SK-N-SH (cell line): ENCODE measurements around the gene KCNH3. TPM values are rescaled to one million over a fixed set of nuclear protein-coding genes. Genes with fewer than 3 reads are reported as not detected.
A peak's percentile ranks its signal among the peaks of the same experiment; 100 is the strongest.

Source experiments
- CTCF ChIA-PET: fragments of 300-600, 350-600 bp; formaldehyde crosslinking; extraction: SDS; loops from one replicate; lab custom pipeline; 2021; lab: Yijun Ruan, JAX
- POLR2A ChIA-PET: fragments of 350-600 bp; sonication (Branson Sonifier 250); formaldehyde crosslinking; extraction: SDS; loops from one replicate; lab custom pipeline; 2020; ENCODE audit warnings: antibody characterized with exemption, inconsistent platforms; lab: Yijun Ruan, JAX
- DNase-seq: peaks from one replicate; pipeline ENCODE4 v3.0.0; 2012
- H2AFZ ChIP-seq: fragments of 200-600 bp; sonication (generic); 2 replicates; pipeline ENCODE4 v1.8.1; 2016; ENCODE audit warnings: antibody characterized with exemption, mild to moderate bottlenecking, low read depth
- H3F3A ChIP-seq: fragments of 200-600 bp; sonication (generic); replicated peaks from 2 replicates; pipeline ENCODE3; 2016; ENCODE audit warnings: antibody characterized with exemption, mild to moderate bottlenecking; ENCODE audit not compliant: insufficient read depth
- H3K27ac ChIP-seq, 2 experiments: fragments of 200-500 bp in 1 of 2; fragments of 200-600 bp in 1 of 2; sonication (Bioruptor generic) in 1 of 2; sonication (generic), shearing (Covaris generic) in 1 of 2; 2 replicates each; pipeline versions ENCODE4 v1.5.1 to v1.6.1; 2014 to 2016; ENCODE audit warnings: low read depth in 2 of 2, inconsistent platforms in 1 of 2, low read length in 1 of 2, mild to moderate bottlenecking in 1 of 2, mixed read lengths in 1 of 2
- H3K27me3 ChIP-seq: fragments of 200-600 bp; sonication (generic), shearing (Covaris generic); 2 replicates; pipeline ENCODE4 v1.6.1; 2016; ENCODE audit warnings: mixed run types; ENCODE audit not compliant: insufficient read depth
- H3K36me3 ChIP-seq, 2 experiments: fragments of 200-500 bp in 1 of 2; fragments of 200-600 bp in 1 of 2; sonication (Bioruptor generic) in 1 of 2; sonication (generic) in 1 of 2; replicated peaks in 1 of 2; 2 replicates each; pipeline versions ENCODE3 to v1.5.1; 2014 to 2016; ENCODE audit warnings: low read length in 1 of 2, mild to moderate bottlenecking in 1 of 2; ENCODE audit not compliant: insufficient read depth in 2 of 2, control insufficient read depth in 1 of 2
- H3K4me1 ChIP-seq, 2 experiments: fragments of 200-500 bp in 1 of 2; fragments of 200-600 bp in 1 of 2; sonication (Bioruptor generic) in 1 of 2; sonication (generic), shearing (Covaris generic) in 1 of 2; 2 replicates each; pipeline versions ENCODE4 v1.5.1 to v1.6.1; 2014 to 2016; ENCODE audit warnings: low read depth in 1 of 2, low read length in 1 of 2, mixed run types in 1 of 2; ENCODE audit not compliant: insufficient read depth in 2 of 2, control insufficient read depth in 1 of 2
- H3K4me2 ChIP-seq: fragments of 200-600 bp; sonication (generic), shearing (Covaris generic); 2 replicates; pipeline ENCODE4 v1.6.1; 2017; ENCODE audit warnings: mixed run types
- H3K4me3 ChIP-seq, 2 experiments: fragments of 200-500 bp in 1 of 2; fragments of 200-600 bp in 1 of 2; sonication (Bioruptor generic) in 1 of 2; sonication (generic), shearing (Covaris generic) in 1 of 2; 2 replicates each; pipeline versions ENCODE4 v1.5.1 to v1.8.1; 2014 to 2016; ENCODE audit warnings: low read depth in 2 of 2, inconsistent platforms in 1 of 2, low read length in 1 of 2, mild to moderate bottlenecking in 1 of 2, mixed read lengths in 1 of 2, moderate library complexity in 1 of 2
- H3K79me2 ChIP-seq: fragments of 200-600 bp; sonication (generic); 2 replicates; pipeline ENCODE4 v1.8.1; 2017; ENCODE audit warnings: mild to moderate bottlenecking; ENCODE audit not compliant: insufficient read depth
- H3K9ac ChIP-seq: fragments of 200-600 bp; sonication (generic); 2 replicates; pipeline ENCODE4 v1.6.1; 2017; ENCODE audit warnings: mixed run types
- H3K9me2 ChIP-seq: fragments of 200-600 bp; sonication (generic); 2 replicates; pipeline ENCODE4 v1.6.1; 2017; ENCODE audit warnings: mixed run types
- H3K9me3 ChIP-seq: fragments of 200-600 bp; sonication (generic); 2 replicates; pipeline ENCODE4 v1.6.1; 2017; ENCODE audit warnings: mixed run types, mild to moderate bottlenecking, moderate library complexity
- H4K20me1 ChIP-seq: fragments of 200-600 bp; sonication (generic); 2 replicates; pipeline ENCODE4 v1.6.1; 2017; ENCODE audit warnings: mild to moderate bottlenecking, mixed run types; ENCODE audit not compliant: insufficient read depth
- ELF1 ChIP-seq: IDR thresholded peaks from 2 replicates; pipeline ENCODE4 v1.4.0; 2012
- GABPA ChIP-seq: IDR thresholded peaks from 2 replicates; pipeline ENCODE4 v1.4.0; 2012; ENCODE audit warnings: low read depth, mild to moderate bottlenecking
- NFIC ChIP-seq: IDR thresholded peaks from 2 replicates; pipeline ENCODE4 v1.4.0; 2012; ENCODE audit warnings: borderline replicate concordance
- RAD21 ChIP-seq: IDR thresholded peaks from 2 replicates; pipeline ENCODE4 v1.6.1; 2012; ENCODE audit warnings: mild to moderate bottlenecking, low read length
- RFX5 ChIP-seq: IDR thresholded peaks from 2 replicates; pipeline ENCODE4 v1.6.1; 2012; ENCODE audit warnings: mild to moderate bottlenecking, improper control_type of control experiment, low read length
- SIN3A ChIP-seq: IDR thresholded peaks from 2 replicates; pipeline ENCODE4 v1.6.1; 2012; ENCODE audit warnings: low read depth, mild to moderate bottlenecking, low read length, moderate library complexity, borderline replicate concordance
- TAF1 ChIP-seq: IDR thresholded peaks from 2 replicates; pipeline ENCODE4 v1.6.1; 2012; ENCODE audit warnings: low read depth, mild to moderate bottlenecking, low read length, moderate library complexity, borderline replicate concordance
- WGBS: methylation state at CpG from one replicate; pipeline ENCODE4 v1.1.6; 2017; ENCODE audit warnings: low lambda C conversion rate; 5-methylcytosine and 5-hydroxymethylcytosine counted together
- polyA plus RNA-seq, 3 experiments: library from polyadenylated mRNA; depleted of rRNA; stranded (reverse); fragments of >200 nt; gene quantifications; 2 replicates each; pipeline ENCODE4 v1.2.3, GENCODE V29; 2012
- TF ChIP-seq, protein P1 (sequence below): IDR thresholded peaks from 2 replicates; pipeline ENCODE4 v1.4.0; 2012; ENCODE audit warnings: low read depth, borderline replicate concordance
- TF ChIP-seq, protein P2 (sequence below): fragments of 200-600 bp; sonication (generic); IDR thresholded peaks from 2 replicates; pipeline ENCODE4 v1.6.1; 2017; ENCODE audit warnings: antibody characterized with exemption, mild to moderate bottlenecking, moderate library complexity
- TF ChIP-seq, protein P3 (sequence below): IDR thresholded peaks from 2 replicates; pipeline ENCODE4 v1.4.0; 2012; ENCODE audit warnings: low read depth

The KCNH3 gene
- polyA plus RNA-seq, 1 of the 3 experiments (the other 2 are of a cell fraction), result 3.7 TPM

DNA sequence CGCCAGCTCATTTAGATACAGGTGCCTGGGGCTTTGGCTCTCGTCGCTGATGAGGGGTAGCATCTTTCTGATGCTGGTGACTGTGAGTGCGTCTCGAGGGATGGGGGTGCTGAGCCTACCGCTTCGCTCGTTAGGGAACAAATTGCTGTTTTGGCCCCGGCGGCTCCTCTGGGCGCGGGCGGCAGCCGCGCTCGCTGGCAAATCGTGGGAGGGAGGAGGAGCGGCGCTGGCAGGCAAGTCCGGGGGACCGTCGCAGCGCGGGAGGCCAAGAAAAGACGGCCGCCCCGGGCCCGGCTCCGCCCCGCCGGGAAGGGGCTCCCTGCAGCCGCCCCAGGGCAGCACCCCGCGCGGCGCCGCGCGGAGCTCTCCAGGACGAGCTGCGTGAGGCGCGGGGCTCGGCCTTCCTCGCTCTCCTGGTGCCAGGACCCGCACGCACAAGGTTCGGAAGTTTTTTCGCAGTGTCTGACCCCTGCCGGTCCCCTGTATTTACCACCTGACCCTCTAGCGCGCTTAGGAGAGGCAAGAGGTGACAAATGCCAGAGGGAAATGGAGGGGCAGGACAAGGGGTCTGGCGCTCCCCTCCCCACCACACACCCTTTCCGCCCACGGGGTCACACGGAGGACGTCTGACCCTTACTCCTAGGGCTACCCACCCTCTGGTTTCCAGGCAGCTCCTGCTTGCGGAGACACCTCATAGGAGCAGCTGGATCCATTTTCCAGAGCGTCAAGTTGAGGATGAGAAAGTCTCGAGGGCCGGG is 899 bp upstream of the KCNH3 start:
- H3K79me2 ChIP-seq, result no peaks in the 10 kb centered on the region
- no peak overlapping the region for H3K9ac ChIP-seq
- H3K9me3 ChIP-seq, result no peaks in the 10 kb centered on the region
- DNase-seq, result peak; percentile 74
- peak overlapping the region; percentile 84 for H3K4me2 ChIP-seq
- H2AFZ ChIP-seq, result 0 out of 2 replicates have a peak overlapping the region, but pooled peaks have one; percentile 35
- peaks cover 0 to 11% of the 10 kb centered on the region in 2 experiments; a peak in 1 of 4 replicates for H3K4me1 ChIP-seq
- WGBS, result 4% methylated on average over 17 of the region's 61 CpGs
- no peaks in the 10 kb centered on the region for H3K27me3 ChIP-seq
- peaks cover 29% of the 10 kb centered on the region for H3F3A ChIP-seq
- H3K4me3 ChIP-seq, result peak overlapping the region; percentile 53 to 55
- H4K20me1 ChIP-seq, result no peaks in the 10 kb centered on the region
- TF ChIP-seq, protein P1, sequence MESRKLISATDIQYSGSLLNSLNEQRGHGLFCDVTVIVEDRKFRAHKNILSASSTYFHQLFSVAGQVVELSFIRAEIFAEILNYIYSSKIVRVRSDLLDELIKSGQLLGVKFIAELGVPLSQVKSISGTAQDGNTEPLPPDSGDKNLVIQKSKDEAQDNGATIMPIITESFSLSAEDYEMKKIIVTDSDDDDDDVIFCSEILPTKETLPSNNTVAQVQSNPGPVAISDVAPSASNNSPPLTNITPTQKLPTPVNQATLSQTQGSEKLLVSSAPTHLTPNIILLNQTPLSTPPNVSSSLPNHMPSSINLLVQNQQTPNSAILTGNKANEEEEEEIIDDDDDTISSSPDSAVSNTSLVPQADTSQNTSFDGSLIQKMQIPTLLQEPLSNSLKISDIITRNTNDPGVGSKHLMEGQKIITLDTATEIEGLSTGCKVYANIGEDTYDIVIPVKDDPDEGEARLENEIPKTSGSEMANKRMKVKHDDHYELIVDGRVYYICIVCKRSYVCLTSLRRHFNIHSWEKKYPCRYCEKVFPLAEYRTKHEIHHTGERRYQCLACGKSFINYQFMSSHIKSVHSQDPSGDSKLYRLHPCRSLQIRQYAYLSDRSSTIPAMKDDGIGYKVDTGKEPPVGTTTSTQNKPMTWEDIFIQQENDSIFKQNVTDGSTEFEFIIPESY, result no peak
- TF ChIP-seq, protein P2, sequence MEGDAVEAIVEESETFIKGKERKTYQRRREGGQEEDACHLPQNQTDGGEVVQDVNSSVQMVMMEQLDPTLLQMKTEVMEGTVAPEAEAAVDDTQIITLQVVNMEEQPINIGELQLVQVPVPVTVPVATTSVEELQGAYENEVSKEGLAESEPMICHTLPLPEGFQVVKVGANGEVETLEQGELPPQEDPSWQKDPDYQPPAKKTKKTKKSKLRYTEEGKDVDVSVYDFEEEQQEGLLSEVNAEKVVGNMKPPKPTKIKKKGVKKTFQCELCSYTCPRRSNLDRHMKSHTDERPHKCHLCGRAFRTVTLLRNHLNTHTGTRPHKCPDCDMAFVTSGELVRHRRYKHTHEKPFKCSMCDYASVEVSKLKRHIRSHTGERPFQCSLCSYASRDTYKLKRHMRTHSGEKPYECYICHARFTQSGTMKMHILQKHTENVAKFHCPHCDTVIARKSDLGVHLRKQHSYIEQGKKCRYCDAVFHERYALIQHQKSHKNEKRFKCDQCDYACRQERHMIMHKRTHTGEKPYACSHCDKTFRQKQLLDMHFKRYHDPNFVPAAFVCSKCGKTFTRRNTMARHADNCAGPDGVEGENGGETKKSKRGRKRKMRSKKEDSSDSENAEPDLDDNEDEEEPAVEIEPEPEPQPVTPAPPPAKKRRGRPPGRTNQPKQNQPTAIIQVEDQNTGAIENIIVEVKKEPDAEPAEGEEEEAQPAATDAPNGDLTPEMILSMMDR, result peak; percentile 18; the same call in 1 of the 2 replicates
- no peak overlapping the region for H3K27ac ChIP-seq
- H3K9me2 ChIP-seq, result no peaks in the 10 kb centered on the region
- ChIA-PET POLR2A (no interaction called here), CTCF (interaction anchor here (0.6 to 2.6 kb wide), 15 partner anchors 15 to 196 kb away, joined by 3 to 10 read pairs (median 3); partner anchors contain the start of gene DNAJC22)
- no peaks in the 10 kb centered on the region for H3K36me3 ChIP-seq

DNA sequence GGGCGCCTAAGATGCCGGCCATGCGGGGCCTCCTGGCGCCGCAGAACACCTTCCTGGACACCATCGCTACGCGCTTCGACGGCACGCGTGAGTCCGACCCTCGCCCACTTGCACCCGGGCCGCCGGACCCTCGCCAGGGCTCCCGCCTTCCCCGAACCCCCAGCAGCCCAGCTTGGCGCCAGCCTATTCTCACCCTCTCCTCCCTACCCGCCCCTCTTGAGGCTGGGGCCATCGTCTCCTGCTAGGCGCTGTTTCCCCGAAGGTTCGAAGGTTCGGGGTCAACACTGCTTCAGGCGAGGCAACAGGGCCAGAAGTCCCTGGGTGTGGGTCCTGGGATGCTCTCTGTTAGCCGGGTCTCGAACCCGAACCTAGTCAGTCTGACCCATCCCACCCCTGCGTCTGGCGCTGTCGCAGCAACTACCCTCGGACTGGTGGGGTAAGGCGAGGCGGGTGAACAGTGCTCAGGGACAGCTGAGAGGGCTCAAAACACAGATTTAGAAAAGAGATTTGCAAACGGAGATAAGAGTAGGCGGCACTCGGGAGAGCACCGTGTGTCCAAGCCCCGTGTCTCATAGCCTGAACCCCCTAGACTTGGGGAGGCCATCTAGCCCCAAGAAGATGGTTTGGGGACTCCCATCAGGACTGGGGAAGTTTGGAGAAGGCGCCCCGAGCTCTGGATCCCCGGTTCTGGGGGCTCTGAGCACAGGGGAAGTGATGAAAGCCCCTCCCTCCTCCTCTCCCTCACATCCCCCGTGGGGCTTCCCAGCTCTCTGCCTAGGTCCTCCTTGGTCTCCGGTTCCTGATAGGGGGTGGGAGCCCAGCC is 787 bp downstream of the KCNH3 start:
- POLR2A ChIA-PET, result no interaction called here
- no peaks in the 10 kb centered on the region for H3K9me3 ChIP-seq
- H3K4me3 ChIP-seq, result peak overlapping the region in 1 of 2 experiments; percentile 53; a peak in 2 of 4 replicates
- DNase-seq, result peak; percentile 47
- TF ChIP-seq GABPA (no peak), NFIC (no peak), SIN3A (no peak), RFX5 (no peak), RAD21 (no peak), ELF1 (no peak), TAF1 (no peak)
- TF ChIP-seq, protein P3, sequence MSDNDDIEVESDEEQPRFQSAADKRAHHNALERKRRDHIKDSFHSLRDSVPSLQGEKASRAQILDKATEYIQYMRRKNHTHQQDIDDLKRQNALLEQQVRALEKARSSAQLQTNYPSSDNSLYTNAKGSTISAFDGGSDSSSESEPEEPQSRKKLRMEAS, result no peak
- H3K9me2 ChIP-seq, result no peaks in the 10 kb centered on the region
- no peak overlapping the region for H3K27ac ChIP-seq
- H3K36me3 ChIP-seq, result no peaks in the 10 kb centered on the region
- H3K4me2 ChIP-seq, result 0 out of 2 replicates have a peak overlapping the region, but pooled peaks have one; percentile 33
- no peaks in the 10 kb centered on the region for H3K27me3 ChIP-seq
- H2AFZ ChIP-seq, result no peak overlapping the region
- no peak overlapping the region for H3K9ac ChIP-seq
- no peaks in the 10 kb centered on the region for H4K20me1 ChIP-seq
- 46% methylated on average over 13 of the region's 47 CpGs for WGBS
- H3K79me2 ChIP-seq, result no peaks in the 10 kb centered on the region
- H3K4me1 ChIP-seq, result peaks cover 0 to 11% of the 10 kb centered on the region in 2 experiments; a peak in 1 of 4 replicates
- CTCF ChIA-PET, result interaction anchor here (0.8 to 2.6 kb wide), 6 partner anchors 13 to 192 kb away, joined by 3 to 9 read pairs (median 4); partner anchors contain the start of gene DNAJC22
- peaks cover 14% of the 10 kb centered on the region for H3F3A ChIP-seq
